ENCODE measurements around the gene MORF4L2. TPM values are rescaled to one million over a fixed set of nuclear protein-coding genes. Genes with fewer than 3 reads are reported as not detected.

MORF4L2 gene
- total and polyA plus RNA-seq, 2 of the 8 experiments (the other 6 are each of a cell fraction or from before 2014, with no cell fraction given): 235 to 373 TPM

Other genes starting within 250 kb of the MORF4L2 start
- 0.09 and 0.17 TPM in 2 replicates for gene RAB40A, start 167.2 kb downstream of the MORF4L2 start, total RNA-seq (2021; fragmentation: NEBNext Ultra II Directional; extraction: Animal tissue kit (Norgen Biotek cat#: 25700))
- gene RAB40A, start 167.2 kb downstream of the MORF4L2 start, polyA plus RNA-seq (2011; rRNA removed): 0.21 and 0.28 TPM in 2 replicates
- 51.3 and 53.0 TPM in 2 replicates for gene TCEAL4, start 101.2 kb downstream of the MORF4L2 start, total RNA-seq (2021; fragmentation: NEBNext Ultra II Directional; extraction: Animal tissue kit (Norgen Biotek cat#: 25700))
- gene TCEAL4, start 101.2 kb downstream of the MORF4L2 start, polyA plus RNA-seq (2011; rRNA removed): 7.3 and 10.1 TPM in 2 replicates
- 12.0 and 12.9 TPM in 2 replicates for gene TCEAL3, start 78.7 kb downstream of the MORF4L2 start, total RNA-seq (2021; fragmentation: NEBNext Ultra II Directional; extraction: Animal tissue kit (Norgen Biotek cat#: 25700))
- 3.5 and 4.4 TPM in 2 replicates for gene TCEAL3, start 78.7 kb downstream of the MORF4L2 start, polyA plus RNA-seq (2011; rRNA removed)
- gene TCEAL1, start 57.7 kb downstream of the MORF4L2 start, total RNA-seq (2021; fragmentation: NEBNext Ultra II Directional; extraction: Animal tissue kit (Norgen Biotek cat#: 25700)): 3.9 TPM in 2 replicates
- 3.0 and 4.1 TPM in 2 replicates for gene TCEAL1, start 57.7 kb downstream of the MORF4L2 start, polyA plus RNA-seq (2011; rRNA removed)
- gene TMEM31, start 24.2 kb upstream of the MORF4L2 start, total RNA-seq (2021; fragmentation: NEBNext Ultra II Directional; extraction: Animal tissue kit (Norgen Biotek cat#: 25700)): not detected in 2 replicates
- gene TMEM31, start 24.2 kb upstream of the MORF4L2 start, polyA plus RNA-seq (2011; rRNA removed): 0.31 and 0.65 TPM in 2 replicates
- 44.3 and 49.2 TPM in 2 replicates for gene PLP1, start 90.1 kb upstream of the MORF4L2 start, total RNA-seq (2021; fragmentation: NEBNext Ultra II Directional; extraction: Animal tissue kit (Norgen Biotek cat#: 25700))
- gene PLP1, start 90.1 kb upstream of the MORF4L2 start, polyA plus RNA-seq (2011; rRNA removed): 218 and 279 TPM in 2 replicates
- gene RAB9B, start 145.6 kb upstream of the MORF4L2 start, total RNA-seq (2021; fragmentation: NEBNext Ultra II Directional; extraction: Animal tissue kit (Norgen Biotek cat#: 25700)): 0.46 and 0.56 TPM in 2 replicates
- gene RAB9B, start 145.6 kb upstream of the MORF4L2 start, polyA plus RNA-seq (2011; rRNA removed): 0.13 and 0.26 TPM in 2 replicates